SK-N-SH (cell line): ENCODE measurements around the gene SHE. TPM values are rescaled to one million over a fixed set of nuclear protein-coding genes. Genes with fewer than 3 reads are reported as not detected.

Experiments used
- CTCF ChIA-PET: fragments of 300-600, 350-600 bp; formaldehyde crosslinking; extraction: SDS; loops from one replicate; lab custom pipeline; 2021; lab: Yijun Ruan, JAX
- POLR2A ChIA-PET: fragments of 350-600 bp; sonication (Branson Sonifier 250); formaldehyde crosslinking; extraction: SDS; loops from one replicate; lab custom pipeline; 2020; ENCODE audit warnings: antibody characterized with exemption, inconsistent platforms; lab: Yijun Ruan, JAX
- DNase-seq: peaks from one replicate; pipeline ENCODE4 v3.0.0; 2012
- H2AFZ ChIP-seq: fragments of 200-600 bp; sonication (generic); 2 replicates; pipeline ENCODE4 v1.8.1; 2016; ENCODE audit warnings: antibody characterized with exemption, mild to moderate bottlenecking, low read depth
- H3F3A ChIP-seq: fragments of 200-600 bp; sonication (generic); replicated peaks from 2 replicates; pipeline ENCODE3; 2016; ENCODE audit warnings: antibody characterized with exemption, mild to moderate bottlenecking; ENCODE audit not compliant: insufficient read depth
- H3K27ac ChIP-seq, 2 experiments: fragments of 200-500 bp in 1 of 2; fragments of 200-600 bp in 1 of 2; sonication (Bioruptor generic) in 1 of 2; sonication (generic), shearing (Covaris generic) in 1 of 2; 2 replicates each; pipeline versions ENCODE4 v1.5.1 to v1.6.1; 2014 to 2016; ENCODE audit warnings: low read depth in 2 of 2, inconsistent platforms in 1 of 2, low read length in 1 of 2, mild to moderate bottlenecking in 1 of 2, mixed read lengths in 1 of 2
- H3K27me3 ChIP-seq: fragments of 200-600 bp; sonication (generic), shearing (Covaris generic); 2 replicates; pipeline ENCODE4 v1.6.1; 2016; ENCODE audit warnings: mixed run types; ENCODE audit not compliant: insufficient read depth
- H3K36me3 ChIP-seq, 2 experiments: fragments of 200-500 bp in 1 of 2; fragments of 200-600 bp in 1 of 2; sonication (Bioruptor generic) in 1 of 2; sonication (generic) in 1 of 2; replicated peaks in 1 of 2; 2 replicates each; pipeline versions ENCODE3 to v1.5.1; 2014 to 2016; ENCODE audit warnings: low read length in 1 of 2, mild to moderate bottlenecking in 1 of 2; ENCODE audit not compliant: insufficient read depth in 2 of 2, control insufficient read depth in 1 of 2
- H3K4me1 ChIP-seq, 2 experiments: fragments of 200-500 bp in 1 of 2; fragments of 200-600 bp in 1 of 2; sonication (Bioruptor generic) in 1 of 2; sonication (generic), shearing (Covaris generic) in 1 of 2; 2 replicates each; pipeline versions ENCODE4 v1.5.1 to v1.6.1; 2014 to 2016; ENCODE audit warnings: low read depth in 1 of 2, low read length in 1 of 2, mixed run types in 1 of 2; ENCODE audit not compliant: insufficient read depth in 2 of 2, control insufficient read depth in 1 of 2
- H3K4me2 ChIP-seq: fragments of 200-600 bp; sonication (generic), shearing (Covaris generic); 2 replicates; pipeline ENCODE4 v1.6.1; 2017; ENCODE audit warnings: mixed run types
- H3K4me3 ChIP-seq, 2 experiments: fragments of 200-500 bp in 1 of 2; fragments of 200-600 bp in 1 of 2; sonication (Bioruptor generic) in 1 of 2; sonication (generic), shearing (Covaris generic) in 1 of 2; 2 replicates each; pipeline versions ENCODE4 v1.5.1 to v1.8.1; 2014 to 2016; ENCODE audit warnings: low read depth in 2 of 2, inconsistent platforms in 1 of 2, low read length in 1 of 2, mild to moderate bottlenecking in 1 of 2, mixed read lengths in 1 of 2, moderate library complexity in 1 of 2
- H3K79me2 ChIP-seq: fragments of 200-600 bp; sonication (generic); 2 replicates; pipeline ENCODE4 v1.8.1; 2017; ENCODE audit warnings: mild to moderate bottlenecking; ENCODE audit not compliant: insufficient read depth
- H3K9ac ChIP-seq: fragments of 200-600 bp; sonication (generic); 2 replicates; pipeline ENCODE4 v1.6.1; 2017; ENCODE audit warnings: mixed run types
- H3K9me2 ChIP-seq: fragments of 200-600 bp; sonication (generic); 2 replicates; pipeline ENCODE4 v1.6.1; 2017; ENCODE audit warnings: mixed run types
- H3K9me3 ChIP-seq: fragments of 200-600 bp; sonication (generic); 2 replicates; pipeline ENCODE4 v1.6.1; 2017; ENCODE audit warnings: mixed run types, mild to moderate bottlenecking, moderate library complexity
- H4K20me1 ChIP-seq: fragments of 200-600 bp; sonication (generic); 2 replicates; pipeline ENCODE4 v1.6.1; 2017; ENCODE audit warnings: mild to moderate bottlenecking, mixed run types; ENCODE audit not compliant: insufficient read depth
- EP300 ChIP-seq, 2 experiments: IDR thresholded peaks; 2 replicates each; pipeline versions ENCODE4 v1.4.0 to v1.6.1; 2012; ENCODE audit warnings: borderline replicate concordance in 1 of 2, low read depth in 1 of 2, low read length in 1 of 2
- EZH2phosphoT487 ChIP-seq: fragments of 200-600 bp; sonication (generic); IDR thresholded peaks from 2 replicates; pipeline ENCODE4 v1.6.1; 2017; ENCODE audit warnings: low read depth, mixed run types, mild to moderate bottlenecking, antibody characterized with exemption, moderate library complexity, borderline replicate concordance
- TCF12 ChIP-seq: IDR thresholded peaks from 2 replicates; pipeline ENCODE4 v1.4.0; 2012
- WGBS: methylation state at CpG from one replicate; pipeline ENCODE4 v1.1.6; 2017; ENCODE audit warnings: low lambda C conversion rate; 5-methylcytosine and 5-hydroxymethylcytosine counted together
- polyA plus RNA-seq, 3 experiments: library from polyadenylated mRNA; depleted of rRNA; stranded (reverse); fragments of >200 nt; gene quantifications; 2 replicates each; pipeline ENCODE4 v1.2.3, GENCODE V29; 2012
- TF ChIP-seq, protein P1 (sequence below): fragments of 150-350 bp; IDR thresholded peaks from 2 replicates; pipeline ENCODE4 v1.6.1; 2017; ENCODE audit warnings: antibody characterized with exemption, low read length, low read depth, borderline replicate concordance
- TF ChIP-seq, protein P2 (sequence below): IDR thresholded peaks from 2 replicates; pipeline ENCODE4 v1.6.1; 2012; ENCODE audit warnings: mild to moderate bottlenecking, low read depth, low read length, moderate library complexity

SHE gene
- polyA plus RNA-seq, 1 of the 3 experiments (the other 2 are of a cell fraction) = not detected

DNA sequence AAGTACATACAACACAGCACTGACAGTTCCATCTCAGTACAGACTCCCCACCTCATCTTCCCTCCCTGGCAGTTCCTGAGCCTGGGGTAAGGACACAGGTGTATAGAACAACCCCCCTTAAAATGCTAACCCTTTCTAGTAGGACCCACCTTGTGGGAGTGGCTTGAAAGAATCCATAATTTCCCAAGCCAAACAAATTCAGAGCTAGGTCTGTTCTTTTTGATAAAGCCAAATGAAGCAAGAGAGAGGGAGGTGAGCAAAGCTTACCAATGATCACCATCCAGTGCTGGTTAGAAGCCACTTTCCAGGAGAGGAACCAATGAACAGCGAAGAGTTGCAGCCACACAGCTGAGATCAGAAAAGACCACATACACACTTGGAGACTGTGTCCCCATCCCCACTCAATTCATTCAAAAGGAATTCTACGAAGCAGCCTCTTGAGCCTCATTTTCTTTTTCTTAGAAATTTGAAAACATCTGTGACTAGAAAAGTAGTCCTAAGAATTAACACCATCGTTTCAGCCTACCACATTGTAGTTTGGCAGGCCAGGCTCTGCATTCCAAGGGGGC lies 47.1 kb upstream of the SHE start (continued):
- TF ChIP-seq, protein P1, sequence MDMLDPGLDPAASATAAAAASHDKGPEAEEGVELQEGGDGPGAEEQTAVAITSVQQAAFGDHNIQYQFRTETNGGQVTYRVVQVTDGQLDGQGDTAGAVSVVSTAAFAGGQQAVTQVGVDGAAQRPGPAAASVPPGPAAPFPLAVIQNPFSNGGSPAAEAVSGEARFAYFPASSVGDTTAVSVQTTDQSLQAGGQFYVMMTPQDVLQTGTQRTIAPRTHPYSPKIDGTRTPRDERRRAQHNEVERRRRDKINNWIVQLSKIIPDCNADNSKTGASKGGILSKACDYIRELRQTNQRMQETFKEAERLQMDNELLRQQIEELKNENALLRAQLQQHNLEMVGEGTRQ = no peak
- TF ChIP-seq EZH2phosphoT487 (no peak), EP300 (IDR thresholded peaks at IDR 0.05; ENCODE audit: borderline replicate concordance in 1 of 2, low read depth in 1 of 2, low read length in 1 of 2) (no peak)
- TF ChIP-seq, protein P2, sequence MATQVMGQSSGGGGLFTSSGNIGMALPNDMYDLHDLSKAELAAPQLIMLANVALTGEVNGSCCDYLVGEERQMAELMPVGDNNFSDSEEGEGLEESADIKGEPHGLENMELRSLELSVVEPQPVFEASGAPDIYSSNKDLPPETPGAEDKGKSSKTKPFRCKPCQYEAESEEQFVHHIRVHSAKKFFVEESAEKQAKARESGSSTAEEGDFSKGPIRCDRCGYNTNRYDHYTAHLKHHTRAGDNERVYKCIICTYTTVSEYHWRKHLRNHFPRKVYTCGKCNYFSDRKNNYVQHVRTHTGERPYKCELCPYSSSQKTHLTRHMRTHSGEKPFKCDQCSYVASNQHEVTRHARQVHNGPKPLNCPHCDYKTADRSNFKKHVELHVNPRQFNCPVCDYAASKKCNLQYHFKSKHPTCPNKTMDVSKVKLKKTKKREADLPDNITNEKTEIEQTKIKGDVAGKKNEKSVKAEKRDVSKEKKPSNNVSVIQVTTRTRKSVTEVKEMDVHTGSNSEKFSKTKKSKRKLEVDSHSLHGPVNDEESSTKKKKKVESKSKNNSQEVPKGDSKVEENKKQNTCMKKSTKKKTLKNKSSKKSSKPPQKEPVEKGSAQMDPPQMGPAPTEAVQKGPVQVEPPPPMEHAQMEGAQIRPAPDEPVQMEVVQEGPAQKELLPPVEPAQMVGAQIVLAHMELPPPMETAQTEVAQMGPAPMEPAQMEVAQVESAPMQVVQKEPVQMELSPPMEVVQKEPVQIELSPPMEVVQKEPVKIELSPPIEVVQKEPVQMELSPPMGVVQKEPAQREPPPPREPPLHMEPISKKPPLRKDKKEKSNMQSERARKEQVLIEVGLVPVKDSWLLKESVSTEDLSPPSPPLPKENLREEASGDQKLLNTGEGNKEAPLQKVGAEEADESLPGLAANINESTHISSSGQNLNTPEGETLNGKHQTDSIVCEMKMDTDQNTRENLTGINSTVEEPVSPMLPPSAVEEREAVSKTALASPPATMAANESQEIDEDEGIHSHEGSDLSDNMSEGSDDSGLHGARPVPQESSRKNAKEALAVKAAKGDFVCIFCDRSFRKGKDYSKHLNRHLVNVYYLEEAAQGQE = no peak

DNA sequence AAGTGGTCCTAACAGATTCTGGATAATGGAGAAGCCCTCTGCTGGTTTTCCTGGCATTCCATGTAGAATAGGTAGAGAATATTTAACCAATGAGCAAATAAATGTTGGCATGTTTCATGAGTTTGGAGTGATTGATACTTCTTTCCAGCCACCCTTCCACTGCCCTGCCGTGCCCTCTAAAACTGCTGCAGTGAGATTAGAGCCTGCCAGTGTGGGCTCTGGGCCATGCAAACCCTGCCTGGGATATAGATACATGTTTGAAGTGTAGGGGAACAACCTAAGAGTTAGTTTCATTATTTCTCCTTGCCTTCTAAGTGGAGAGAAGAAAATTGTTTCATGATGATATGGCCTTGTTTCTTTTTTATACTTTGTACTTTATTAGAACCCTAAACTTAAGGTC lies 45.8 kb upstream of the SHE start:
- peaks cover 13 to 47% of the 10 kb centered on the region in 2 experiments for H3K36me3 ChIP-seq
- no peak overlapping the region for H3K4me2 ChIP-seq
- TF ChIP-seq TCF12 = no peak
- TF ChIP-seq, protein P2 = no peak
- H3F3A ChIP-seq = peaks cover 18% of the 10 kb centered on the region
- no peak overlapping the region for H3K4me3 ChIP-seq
- peak overlapping the region in 1 of 2 experiments; percentile 78; a peak in 2 of 4 replicates for H3K27ac ChIP-seq
- H3K79me2 ChIP-seq = no peaks in the 10 kb centered on the region
- WGBS = 87% methylated on average over 1 of the region's 1 CpG
- peaks cover 0 to 22% of the 10 kb centered on the region in 2 experiments; a peak in 1 of 4 replicates for H3K4me1 ChIP-seq
- no peaks in the 10 kb centered on the region for H4K20me1 ChIP-seq
- no peak overlapping the region for H3K9ac ChIP-seq
- no peaks in the 10 kb centered on the region for H3K27me3 ChIP-seq
- H2AFZ ChIP-seq = no peak overlapping the region
- H3K9me3 ChIP-seq = no peaks in the 10 kb centered on the region
- no peaks in the 10 kb centered on the region for H3K9me2 ChIP-seq
- ChIA-PET POLR2A (no interaction called here), CTCF (interaction anchor here (0.5 to 7.4 kb wide), 8 partner anchors 7 to 330 kb away, joined by 3 to 187 read pairs (median 11); no protein-coding TSS in a partner anchor)
- no peak for DNase-seq
